ENCODE data around the gene MAP3K20. TPM values are rescaled to one million over a fixed set of nuclear protein-coding genes. Genes with fewer than 3 reads are reported as not detected.

MAP3K20 gene
- total RNA-seq, 1 experiment from 2014 or later = 15.2 TPM

DNA sequence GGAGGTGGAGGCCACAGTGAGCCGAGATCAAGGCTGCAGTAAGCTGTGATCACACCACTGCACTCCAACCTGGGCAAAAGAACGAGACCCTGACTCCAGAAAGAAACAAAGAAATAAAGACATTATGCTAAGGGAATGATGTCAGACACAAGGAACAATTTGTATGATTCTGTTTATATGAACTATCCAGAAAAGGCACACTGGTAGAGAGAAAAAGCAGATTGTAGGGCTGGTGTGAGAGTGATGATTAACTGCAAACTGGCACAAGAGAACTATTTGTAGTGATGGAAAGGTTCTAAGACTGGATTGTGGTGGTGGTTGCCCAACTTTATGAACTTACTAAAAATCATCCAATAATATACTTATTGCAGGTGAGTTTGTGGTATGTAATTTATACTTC lies 106.3 kb downstream of the MAP3K20 start (continued):
- TF ChIP-seq CBFB (CRISPR knock-in tag; IDR thresholded peaks at IDR 0.05; ENCODE audit: low read depth) = no peak
- TF ChIP-seq FOXJ3 (CRISPR knock-in tag; IDR thresholded peaks at IDR 0.05; ENCODE audit: borderline replicate concordance) = no peak
- TF ChIP-seq, protein P1, sequence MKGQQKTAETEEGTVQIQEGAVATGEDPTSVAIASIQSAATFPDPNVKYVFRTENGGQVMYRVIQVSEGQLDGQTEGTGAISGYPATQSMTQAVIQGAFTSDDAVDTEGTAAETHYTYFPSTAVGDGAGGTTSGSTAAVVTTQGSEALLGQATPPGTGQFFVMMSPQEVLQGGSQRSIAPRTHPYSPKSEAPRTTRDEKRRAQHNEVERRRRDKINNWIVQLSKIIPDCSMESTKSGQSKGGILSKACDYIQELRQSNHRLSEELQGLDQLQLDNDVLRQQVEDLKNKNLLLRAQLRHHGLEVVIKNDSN (CRISPR knock-in tag; IDR thresholded peaks at IDR 0.05) = no peak
- TF ChIP-seq, protein P2, sequence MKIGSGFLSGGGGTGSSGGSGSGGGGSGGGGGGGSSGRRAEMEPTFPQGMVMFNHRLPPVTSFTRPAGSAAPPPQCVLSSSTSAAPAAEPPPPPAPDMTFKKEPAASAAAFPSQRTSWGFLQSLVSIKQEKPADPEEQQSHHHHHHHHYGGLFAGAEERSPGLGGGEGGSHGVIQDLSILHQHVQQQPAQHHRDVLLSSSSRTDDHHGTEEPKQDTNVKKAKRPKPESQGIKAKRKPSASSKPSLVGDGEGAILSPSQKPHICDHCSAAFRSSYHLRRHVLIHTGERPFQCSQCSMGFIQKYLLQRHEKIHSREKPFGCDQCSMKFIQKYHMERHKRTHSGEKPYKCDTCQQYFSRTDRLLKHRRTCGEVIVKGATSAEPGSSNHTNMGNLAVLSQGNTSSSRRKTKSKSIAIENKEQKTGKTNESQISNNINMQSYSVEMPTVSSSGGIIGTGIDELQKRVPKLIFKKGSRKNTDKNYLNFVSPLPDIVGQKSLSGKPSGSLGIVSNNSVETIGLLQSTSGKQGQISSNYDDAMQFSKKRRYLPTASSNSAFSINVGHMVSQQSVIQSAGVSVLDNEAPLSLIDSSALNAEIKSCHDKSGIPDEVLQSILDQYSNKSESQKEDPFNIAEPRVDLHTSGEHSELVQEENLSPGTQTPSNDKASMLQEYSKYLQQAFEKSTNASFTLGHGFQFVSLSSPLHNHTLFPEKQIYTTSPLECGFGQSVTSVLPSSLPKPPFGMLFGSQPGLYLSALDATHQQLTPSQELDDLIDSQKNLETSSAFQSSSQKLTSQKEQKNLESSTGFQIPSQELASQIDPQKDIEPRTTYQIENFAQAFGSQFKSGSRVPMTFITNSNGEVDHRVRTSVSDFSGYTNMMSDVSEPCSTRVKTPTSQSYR (CRISPR knock-in tag; IDR thresholded peaks at IDR 0.05) = no peak
- TF ChIP-seq RELA (CRISPR knock-in tag; IDR thresholded peaks at IDR 0.05; ENCODE audit: borderline replicate concordance) = no peak
- no peak for TF ChIP-seq IRF2 (CRISPR knock-in tag; IDR thresholded peaks at IDR 0.05; ENCODE audit: borderline replicate concordance, low read depth)
- TF ChIP-seq, protein P3, sequence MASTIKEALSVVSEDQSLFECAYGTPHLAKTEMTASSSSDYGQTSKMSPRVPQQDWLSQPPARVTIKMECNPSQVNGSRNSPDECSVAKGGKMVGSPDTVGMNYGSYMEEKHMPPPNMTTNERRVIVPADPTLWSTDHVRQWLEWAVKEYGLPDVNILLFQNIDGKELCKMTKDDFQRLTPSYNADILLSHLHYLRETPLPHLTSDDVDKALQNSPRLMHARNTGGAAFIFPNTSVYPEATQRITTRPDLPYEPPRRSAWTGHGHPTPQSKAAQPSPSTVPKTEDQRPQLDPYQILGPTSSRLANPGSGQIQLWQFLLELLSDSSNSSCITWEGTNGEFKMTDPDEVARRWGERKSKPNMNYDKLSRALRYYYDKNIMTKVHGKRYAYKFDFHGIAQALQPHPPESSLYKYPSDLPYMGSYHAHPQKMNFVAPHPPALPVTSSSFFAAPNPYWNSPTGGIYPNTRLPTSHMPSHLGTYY (CRISPR knock-in tag; IDR thresholded peaks at IDR 0.05) = no peak
- TF ChIP-seq TCF7 (CRISPR knock-in tag; IDR thresholded peaks at IDR 0.05; ENCODE audit: low read depth) = no peak

GRCh38 chr2:173184031-173185004 lies 108.7 kb downstream of the MAP3K20 start:
- ATAC-seq (peak; percentile 89), DNase-seq (ENCODE audit: low spot score) (no peak)
- Mint-ChIP-seq H3K4me3 (no peak overlapping the region), H3K4me1 (peaks cover 35% of the 10 kb centered on the region), H3K36me3 (peaks cover 10% of the 10 kb centered on the region), H3K9me3 (peaks cover 11% of the 10 kb centered on the region), H3K27ac (peak overlapping the region; percentile 55; the same call in 1 of the 2 replicates), H3K27me3 (ENCODE audit: low read depth) (no peaks in the 10 kb centered on the region)
- no peak for TF ChIP-seq ETV6 (CRISPR knock-in tag; IDR thresholded peaks at IDR 0.05)
- no peak for TF ChIP-seq NR1H2 (CRISPR knock-in tag; IDR thresholded peaks at IDR 0.05)
- no peak for TF ChIP-seq CBFB (CRISPR knock-in tag; IDR thresholded peaks at IDR 0.05; ENCODE audit: low read depth)
- no peak for TF ChIP-seq NFYB (CRISPR knock-in tag; conservative IDR thresholded peaks at IDR 0.05; ENCODE audit: low read depth)
- 0 out of 2 replicates have a peak, but pooled peaks have one; percentile 80 for TF ChIP-seq NFE2L1 (CRISPR knock-in tag; IDR thresholded peaks at IDR 0.05)
- ChIA-PET CTCF (interaction anchor here (0.7 to 1.5 kb wide), 3 partner anchors 94 to 447 kb away, joined by 3 to 5 read pairs (median 3); no protein-coding TSS in a partner anchor), POLR2A (no interaction called here)

- TF ChIP-seq RELA (CRISPR knock-in tag; IDR thresholded peaks at IDR 0.05; ENCODE audit: borderline replicate concordance) (no peak), NR3C1 (CRISPR knock-in tag; conservative IDR thresholded peaks at IDR 0.05; ENCODE audit: low read depth) (no peak)
- Mint-ChIP-seq H3K27me3 (ENCODE audit: low read depth) (no peaks in the 10 kb centered on the region), H3K4me1 (peaks cover 47% of the 10 kb centered on the region), H3K36me3 (peaks cover 10% of the 10 kb centered on the region), H3K9me3 (peaks cover 11% of the 10 kb centered on the region), H3K4me3 (no peak overlapping the region), H3K27ac (no peak overlapping the region)
- POLR2A ChIA-PET = interaction anchor here (0.6 kb wide), 1 partner anchor 1950 kb away, joined by 5 read pairs; no protein-coding TSS in a partner anchor
- no peak for ATAC-seq
- CTCF ChIA-PET = no interaction called here
- no peak for DNase-seq (ENCODE audit: low spot score)
Measured at GRCh38 chr2:173185437-173185836, 109.8 kb downstream of the MAP3K20 start.

All from WTC11 (cell line).